Ishikawa (cell line): Measurements from ENCODE around the gene RAB27B.

ENCODE experiments used
- CEBPB ChIP-seq: IDR thresholded peaks from 2 replicates; pipeline ENCODE4 v1.6.1; 2012
- CREB1 ChIP-seq: IDR thresholded peaks from 2 replicates; pipeline ENCODE4 v1.6.1; 2012; ENCODE audit warnings: low read depth
- EGR1 ChIP-seq: IDR thresholded peaks from 2 replicates; pipeline ENCODE4 v1.6.1; 2012
- EP300 ChIP-seq: IDR thresholded peaks from 2 replicates; pipeline ENCODE4 v1.6.1; 2012; ENCODE audit warnings: borderline replicate concordance
- FOXM1 ChIP-seq: IDR thresholded peaks from 2 replicates; pipeline ENCODE4 v1.6.1; 2012; ENCODE audit warnings: low read depth, borderline replicate concordance
- NFIC ChIP-seq: IDR thresholded peaks from 2 replicates; pipeline ENCODE4 v1.6.1; 2012
- RAD21 ChIP-seq: IDR thresholded peaks from 2 replicates; pipeline ENCODE4 v1.6.1; 2012; ENCODE audit warnings: low read depth
- TAF1 ChIP-seq: IDR thresholded peaks from 2 replicates; pipeline ENCODE4 v1.6.1; 2012; ENCODE audit warnings: low read depth, mild to moderate bottlenecking
- TCF12 ChIP-seq: IDR thresholded peaks from 2 replicates; pipeline ENCODE4 v1.6.1; 2012; ENCODE audit warnings: low read depth
- TEAD4 ChIP-seq: IDR thresholded peaks from 2 replicates; pipeline ENCODE4 v1.6.1; 2012
- YY1 ChIP-seq: IDR thresholded peaks from 2 replicates; pipeline ENCODE4 v1.6.1; 2012; ENCODE audit warnings: low read depth
- ZBTB7A ChIP-seq: IDR thresholded peaks from 2 replicates; pipeline ENCODE4 v1.6.1; 2012; ENCODE audit warnings: low read depth
- TF ChIP-seq, protein P1 (sequence below): IDR thresholded peaks from 2 replicates; pipeline ENCODE4 v1.6.1; 2012
- TF ChIP-seq, protein P2 (sequence below): IDR thresholded peaks from 2 replicates; pipeline ENCODE4 v1.6.1; 2012; ENCODE audit warnings: low read depth, mild to moderate bottlenecking
- TF ChIP-seq, protein P3 (sequence below): IDR thresholded peaks from 2 replicates; pipeline ENCODE4 v1.6.1; 2012

RAB27B gene

DNA sequence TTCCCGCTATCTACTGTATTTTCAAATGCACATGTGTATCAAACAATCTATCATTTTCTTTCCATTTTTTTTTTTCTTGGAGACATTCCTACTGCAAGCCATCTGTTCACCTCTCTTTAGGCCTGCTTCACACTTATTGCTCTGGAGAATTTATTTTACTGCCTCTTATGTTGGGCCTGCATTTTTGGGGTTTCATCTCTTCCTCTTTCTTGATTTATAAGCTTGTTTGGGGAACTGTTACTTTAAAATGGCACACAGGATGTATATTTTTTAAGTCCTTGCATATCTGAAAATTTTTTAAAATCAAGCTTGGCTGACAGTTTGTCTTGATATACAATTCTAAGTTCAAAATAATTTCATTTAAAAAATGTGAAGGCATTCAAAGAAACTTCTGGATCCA, 3.5 kb upstream of the RAB27B start:
- TF ChIP-seq ZBTB7A, result no peak
- no peak for TF ChIP-seq YY1
- TF ChIP-seq RAD21, result no peak
- TF ChIP-seq CEBPB, result no peak
- TF ChIP-seq CREB1, result no peak
- TF ChIP-seq FOXM1, result no peak
- TF ChIP-seq TCF12, result no peak

DNA sequence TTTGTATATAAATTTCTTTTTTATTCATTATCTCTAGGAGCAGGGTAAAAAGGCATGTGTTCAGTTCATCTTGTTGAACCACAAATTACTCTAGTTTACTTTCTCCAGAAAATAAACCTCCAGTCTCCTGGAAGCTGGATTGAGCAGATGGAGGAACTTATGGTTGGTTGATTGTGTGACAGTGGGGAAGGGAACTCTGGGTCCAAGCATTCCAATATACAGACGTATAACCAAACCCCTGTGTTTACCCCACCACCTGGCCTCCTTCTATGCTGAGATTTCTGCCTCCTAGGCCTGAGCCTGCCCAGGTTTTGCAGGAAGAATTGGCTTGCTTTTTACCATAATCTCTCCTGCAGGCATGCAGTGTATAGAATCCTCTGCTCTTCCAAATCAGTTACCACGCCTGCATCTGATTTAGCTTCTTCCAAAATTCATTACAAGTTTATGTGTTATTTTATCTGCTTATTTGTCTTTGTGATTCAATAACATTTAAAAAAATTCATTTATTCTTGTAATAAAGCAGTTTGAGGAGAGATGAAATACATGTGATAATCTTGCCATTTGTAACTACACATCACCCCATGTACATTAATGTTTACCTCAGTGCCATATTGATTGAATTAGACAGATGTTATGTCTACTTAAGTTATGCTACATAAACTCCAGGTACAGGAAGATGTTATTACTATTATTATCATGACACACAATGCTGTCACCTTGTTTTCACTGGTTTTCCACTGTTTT, 2.5 kb upstream of the RAB27B start:
- TF ChIP-seq, protein P1, sequence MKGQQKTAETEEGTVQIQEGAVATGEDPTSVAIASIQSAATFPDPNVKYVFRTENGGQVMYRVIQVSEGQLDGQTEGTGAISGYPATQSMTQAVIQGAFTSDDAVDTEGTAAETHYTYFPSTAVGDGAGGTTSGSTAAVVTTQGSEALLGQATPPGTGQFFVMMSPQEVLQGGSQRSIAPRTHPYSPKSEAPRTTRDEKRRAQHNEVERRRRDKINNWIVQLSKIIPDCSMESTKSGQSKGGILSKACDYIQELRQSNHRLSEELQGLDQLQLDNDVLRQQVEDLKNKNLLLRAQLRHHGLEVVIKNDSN, result no peak
- TF ChIP-seq CREB1 (no peak), FOXM1 (no peak), TEAD4 (no peak), EGR1 (no peak), TAF1 (no peak)
- TF ChIP-seq, protein P2, sequence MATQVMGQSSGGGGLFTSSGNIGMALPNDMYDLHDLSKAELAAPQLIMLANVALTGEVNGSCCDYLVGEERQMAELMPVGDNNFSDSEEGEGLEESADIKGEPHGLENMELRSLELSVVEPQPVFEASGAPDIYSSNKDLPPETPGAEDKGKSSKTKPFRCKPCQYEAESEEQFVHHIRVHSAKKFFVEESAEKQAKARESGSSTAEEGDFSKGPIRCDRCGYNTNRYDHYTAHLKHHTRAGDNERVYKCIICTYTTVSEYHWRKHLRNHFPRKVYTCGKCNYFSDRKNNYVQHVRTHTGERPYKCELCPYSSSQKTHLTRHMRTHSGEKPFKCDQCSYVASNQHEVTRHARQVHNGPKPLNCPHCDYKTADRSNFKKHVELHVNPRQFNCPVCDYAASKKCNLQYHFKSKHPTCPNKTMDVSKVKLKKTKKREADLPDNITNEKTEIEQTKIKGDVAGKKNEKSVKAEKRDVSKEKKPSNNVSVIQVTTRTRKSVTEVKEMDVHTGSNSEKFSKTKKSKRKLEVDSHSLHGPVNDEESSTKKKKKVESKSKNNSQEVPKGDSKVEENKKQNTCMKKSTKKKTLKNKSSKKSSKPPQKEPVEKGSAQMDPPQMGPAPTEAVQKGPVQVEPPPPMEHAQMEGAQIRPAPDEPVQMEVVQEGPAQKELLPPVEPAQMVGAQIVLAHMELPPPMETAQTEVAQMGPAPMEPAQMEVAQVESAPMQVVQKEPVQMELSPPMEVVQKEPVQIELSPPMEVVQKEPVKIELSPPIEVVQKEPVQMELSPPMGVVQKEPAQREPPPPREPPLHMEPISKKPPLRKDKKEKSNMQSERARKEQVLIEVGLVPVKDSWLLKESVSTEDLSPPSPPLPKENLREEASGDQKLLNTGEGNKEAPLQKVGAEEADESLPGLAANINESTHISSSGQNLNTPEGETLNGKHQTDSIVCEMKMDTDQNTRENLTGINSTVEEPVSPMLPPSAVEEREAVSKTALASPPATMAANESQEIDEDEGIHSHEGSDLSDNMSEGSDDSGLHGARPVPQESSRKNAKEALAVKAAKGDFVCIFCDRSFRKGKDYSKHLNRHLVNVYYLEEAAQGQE, result no peak

DNA sequence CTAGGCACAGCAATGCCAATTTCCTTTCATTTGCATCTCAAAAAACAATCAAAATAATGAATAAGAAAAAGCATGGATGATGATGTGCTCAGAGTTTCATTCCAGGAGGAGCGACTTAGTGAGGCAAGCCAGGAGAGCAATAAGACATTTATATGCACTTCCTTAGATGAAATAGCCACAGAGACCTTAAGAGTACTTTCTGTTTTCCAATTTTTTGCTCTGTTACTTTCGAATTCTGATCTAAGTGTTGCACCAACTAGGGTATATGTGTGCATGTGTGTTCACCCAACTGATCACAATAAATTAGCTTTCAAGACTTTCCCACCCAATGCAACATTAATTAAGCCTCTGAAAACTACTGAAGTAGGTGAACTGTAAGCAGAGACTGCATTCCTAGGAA, 709 bp downstream of the RAB27B start:
- TF ChIP-seq EGR1 (no peak), CREB1 (no peak), ZBTB7A (no peak), TEAD4 (no peak), TCF12 (no peak), NFIC (no peak)

DNA sequence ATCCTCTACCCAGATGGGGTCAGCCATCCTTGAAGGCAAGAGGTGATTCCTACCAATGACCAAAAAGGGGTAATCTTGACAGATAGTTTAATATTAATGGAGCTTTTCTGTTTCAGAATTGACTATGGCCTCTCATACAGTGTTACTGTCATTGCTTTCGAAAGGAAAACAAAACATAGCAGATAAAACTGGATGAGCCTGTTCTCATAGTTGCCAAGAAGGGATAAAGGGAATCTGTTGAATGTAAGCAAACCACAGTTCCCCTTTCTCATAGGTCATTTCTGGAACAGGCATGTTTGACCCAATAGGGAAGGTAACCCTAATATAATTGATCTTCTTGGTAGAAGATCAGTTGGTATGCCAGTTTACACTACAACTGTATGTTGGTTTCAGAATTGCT, 1.6 kb downstream of the RAB27B start:
- no peak for TF ChIP-seq CREB1
- TF ChIP-seq YY1, result no peak
- TF ChIP-seq EP300, result no peak
- no peak for TF ChIP-seq TEAD4
- TF ChIP-seq TCF12, result no peak
- TF ChIP-seq CEBPB, result no peak
- TF ChIP-seq, protein P3, sequence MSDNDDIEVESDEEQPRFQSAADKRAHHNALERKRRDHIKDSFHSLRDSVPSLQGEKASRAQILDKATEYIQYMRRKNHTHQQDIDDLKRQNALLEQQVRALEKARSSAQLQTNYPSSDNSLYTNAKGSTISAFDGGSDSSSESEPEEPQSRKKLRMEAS, result no peak
- TF ChIP-seq, protein P2, result no peak
- TF ChIP-seq, protein P1, result no peak
- no peak for TF ChIP-seq TAF1
- TF ChIP-seq NFIC, result no peak

DNA sequence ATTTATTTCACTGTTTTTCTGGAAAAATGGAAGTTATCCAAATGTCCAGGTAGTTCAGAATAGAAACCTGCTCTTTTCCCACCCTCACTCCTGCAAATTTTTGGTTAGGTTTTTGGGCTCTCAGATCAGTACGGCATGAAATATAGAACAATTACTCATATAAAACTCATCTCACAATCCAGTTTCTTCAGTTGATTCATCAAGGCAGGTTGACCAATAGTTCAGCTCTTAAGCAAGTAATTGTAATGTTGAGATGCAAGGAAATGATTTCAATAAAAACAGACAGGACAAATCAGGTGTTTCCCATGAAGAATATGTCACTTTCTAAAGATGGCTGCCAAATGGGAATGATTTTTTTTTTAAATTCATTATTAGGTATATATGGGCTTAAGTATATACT, 2.0 kb downstream of the RAB27B start:
- TF ChIP-seq RAD21, result no peak
- TF ChIP-seq, protein P1, result no peak

DNA sequence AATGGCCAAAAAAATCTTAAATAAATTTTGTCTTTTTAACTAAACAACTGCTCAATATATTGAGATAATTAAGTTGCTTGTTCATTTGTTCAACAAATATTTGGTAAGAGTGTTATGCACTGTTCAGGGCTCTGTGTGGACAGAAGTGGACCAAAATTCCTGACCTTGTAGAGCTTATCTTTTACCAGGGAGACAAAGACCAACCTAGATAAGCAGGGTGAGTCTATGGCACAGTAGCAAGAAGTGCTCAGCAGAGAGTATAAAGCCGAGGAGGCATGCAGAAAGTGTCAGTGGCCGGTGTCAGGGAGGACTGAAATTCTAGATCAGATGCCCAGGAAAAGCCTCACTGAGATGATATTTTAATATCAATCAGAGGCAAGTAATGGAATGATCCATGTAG, 2.6 kb downstream of the RAB27B start:
- TF ChIP-seq NFIC (no peak), EP300 (no peak), TCF12 (no peak), RAD21 (no peak), CREB1 (no peak), YY1 (no peak), EGR1 (no peak), CEBPB (no peak), TAF1 (no peak), TEAD4 (no peak), FOXM1 (no peak), ZBTB7A (no peak)
- TF ChIP-seq, protein P3, result no peak
- TF ChIP-seq, protein P1, result no peak
- TF ChIP-seq, protein P2, result no peak
